BE2C (cell line): ENCODE measurements around the gene TNS3.

Source experiments
- DNase-seq: peaks from one replicate; pipeline ENCODE4 v3.0.0-alpha.2; 2020
- H3K27me3 ChIP-seq: fragments of 250-450 bp; sonication (Bioruptor Pico); 2 replicates; pipeline ENCODE4 v1.5.1; 2020; ENCODE audit warnings: mild to moderate bottlenecking
- H3K36me3 ChIP-seq: fragments of 250-450 bp; sonication (Bioruptor Pico); 2 replicates; pipeline ENCODE4 v1.5.1; 2020; ENCODE audit warnings: mild to moderate bottlenecking
- H3K4me1 ChIP-seq: fragments of 250-450 bp; sonication (Bioruptor Pico); 2 replicates; pipeline ENCODE4 v1.5.1; 2020
- H3K4me3 ChIP-seq: 2 replicates; pipeline ENCODE4 v1.5.1; 2011; ENCODE audit warnings: low read depth, low read length
- H3K9me3 ChIP-seq: fragments of 250-450 bp; sonication (Bioruptor Pico); 2 replicates; pipeline ENCODE4 v1.5.1; 2020
- CTCF ChIP-seq: IDR thresholded peaks from 2 replicates; pipeline ENCODE4 v1.5.1; 2012; ENCODE audit warnings: mild to moderate bottlenecking, low read depth, low read length

Gene TNS3

GRCh38 chr7:47559306-47560220 lies 22.3 kb downstream of the TNS3 start:
- no peak for DNase-seq
- Histone ChIP-seq H3K9me3 (no peaks in the 10 kb centered on the region), H3K27me3 (no peaks in the 10 kb centered on the region), H3K36me3 (no peaks in the 10 kb centered on the region), H3K4me1 (no peaks in the 10 kb centered on the region), H3K4me3 (no peak overlapping the region)
- no peak for TF ChIP-seq CTCF

- no peak overlapping the region for H3K4me3 ChIP-seq
- H3K9me3 ChIP-seq, result no peaks in the 10 kb centered on the region
- no peaks in the 10 kb centered on the region for H3K36me3 ChIP-seq
- no peaks in the 10 kb centered on the region for H3K4me1 ChIP-seq
- DNase-seq, result no peak
- TF ChIP-seq CTCF, result no peak
- no peaks in the 10 kb centered on the region for H3K27me3 ChIP-seq
These were observed 23.9 kb downstream of the TNS3 start for GRCh38 chr7:47557694-47558670.

- no peak for DNase-seq
- Histone ChIP-seq H3K4me3 (no peak overlapping the region), H3K36me3 (no peaks in the 10 kb centered on the region), H3K27me3 (no peaks in the 10 kb centered on the region), H3K4me1 (no peaks in the 10 kb centered on the region), H3K9me3 (no peaks in the 10 kb centered on the region)
- TF ChIP-seq CTCF, result no peak
These were observed 24.6 kb downstream of the TNS3 start for GRCh38 chr7:47557317-47557693.

- Histone ChIP-seq H3K27me3 (no peaks in the 10 kb centered on the region), H3K4me1 (no peaks in the 10 kb centered on the region), H3K9me3 (no peaks in the 10 kb centered on the region), H3K4me3 (no peak overlapping the region), H3K36me3 (no peaks in the 10 kb centered on the region)
- TF ChIP-seq CTCF, result no peak
- no peak for DNase-seq
These were observed 25.3 kb downstream of the TNS3 start for GRCh38 chr7:47556511-47557180.

GRCh38 chr7:47553309-47553708 lies 28.6 kb downstream of the TNS3 start:
- no peaks in the 10 kb centered on the region for H3K9me3 ChIP-seq
- no peak for DNase-seq
- H3K27me3 ChIP-seq, result no peaks in the 10 kb centered on the region
- H3K36me3 ChIP-seq, result no peaks in the 10 kb centered on the region
- no peaks in the 10 kb centered on the region for H3K4me1 ChIP-seq
- TF ChIP-seq CTCF, result no peak
- no peak overlapping the region for H3K4me3 ChIP-seq
